SK-N-SH (cell line): ENCODE data around the gene FOXE3. TPM values are rescaled to one million over a fixed set of nuclear protein-coding genes. Genes with fewer than 3 reads are reported as not detected.

Experiments
- CTCF ChIA-PET: fragments of 300-600, 350-600 bp; formaldehyde crosslinking; extraction: SDS; loops from one replicate; lab custom pipeline; 2021; lab: Yijun Ruan, JAX
- POLR2A ChIA-PET: fragments of 350-600 bp; sonication (Branson Sonifier 250); formaldehyde crosslinking; extraction: SDS; loops from one replicate; lab custom pipeline; 2020; ENCODE audit warnings: antibody characterized with exemption, inconsistent platforms; lab: Yijun Ruan, JAX
- DNase-seq: peaks from one replicate; pipeline ENCODE4 v3.0.0; 2012
- H2AFZ ChIP-seq: fragments of 200-600 bp; sonication (generic); 2 replicates; pipeline ENCODE4 v1.8.1; 2016; ENCODE audit warnings: antibody characterized with exemption, mild to moderate bottlenecking, low read depth
- H3F3A ChIP-seq: fragments of 200-600 bp; sonication (generic); replicated peaks from 2 replicates; pipeline ENCODE3; 2016; ENCODE audit warnings: antibody characterized with exemption, mild to moderate bottlenecking; ENCODE audit not compliant: insufficient read depth
- H3K27ac ChIP-seq, 2 experiments: fragments of 200-500 bp in 1 of 2; fragments of 200-600 bp in 1 of 2; sonication (Bioruptor generic) in 1 of 2; sonication (generic), shearing (Covaris generic) in 1 of 2; 2 replicates each; pipeline versions ENCODE4 v1.5.1 to v1.6.1; 2014 to 2016; ENCODE audit warnings: low read depth in 2 of 2, inconsistent platforms in 1 of 2, low read length in 1 of 2, mild to moderate bottlenecking in 1 of 2, mixed read lengths in 1 of 2
- H3K27me3 ChIP-seq: fragments of 200-600 bp; sonication (generic), shearing (Covaris generic); 2 replicates; pipeline ENCODE4 v1.6.1; 2016; ENCODE audit warnings: mixed run types; ENCODE audit not compliant: insufficient read depth
- H3K36me3 ChIP-seq, 2 experiments: fragments of 200-500 bp in 1 of 2; fragments of 200-600 bp in 1 of 2; sonication (Bioruptor generic) in 1 of 2; sonication (generic) in 1 of 2; replicated peaks in 1 of 2; 2 replicates each; pipeline versions ENCODE3 to v1.5.1; 2014 to 2016; ENCODE audit warnings: low read length in 1 of 2, mild to moderate bottlenecking in 1 of 2; ENCODE audit not compliant: insufficient read depth in 2 of 2, control insufficient read depth in 1 of 2
- H3K4me1 ChIP-seq, 2 experiments: fragments of 200-500 bp in 1 of 2; fragments of 200-600 bp in 1 of 2; sonication (Bioruptor generic) in 1 of 2; sonication (generic), shearing (Covaris generic) in 1 of 2; 2 replicates each; pipeline versions ENCODE4 v1.5.1 to v1.6.1; 2014 to 2016; ENCODE audit warnings: low read depth in 1 of 2, low read length in 1 of 2, mixed run types in 1 of 2; ENCODE audit not compliant: insufficient read depth in 2 of 2, control insufficient read depth in 1 of 2
- H3K4me2 ChIP-seq: fragments of 200-600 bp; sonication (generic), shearing (Covaris generic); 2 replicates; pipeline ENCODE4 v1.6.1; 2017; ENCODE audit warnings: mixed run types
- H3K4me3 ChIP-seq, 2 experiments: fragments of 200-500 bp in 1 of 2; fragments of 200-600 bp in 1 of 2; sonication (Bioruptor generic) in 1 of 2; sonication (generic), shearing (Covaris generic) in 1 of 2; 2 replicates each; pipeline versions ENCODE4 v1.5.1 to v1.8.1; 2014 to 2016; ENCODE audit warnings: low read depth in 2 of 2, inconsistent platforms in 1 of 2, low read length in 1 of 2, mild to moderate bottlenecking in 1 of 2, mixed read lengths in 1 of 2, moderate library complexity in 1 of 2
- H3K79me2 ChIP-seq: fragments of 200-600 bp; sonication (generic); 2 replicates; pipeline ENCODE4 v1.8.1; 2017; ENCODE audit warnings: mild to moderate bottlenecking; ENCODE audit not compliant: insufficient read depth
- H3K9ac ChIP-seq: fragments of 200-600 bp; sonication (generic); 2 replicates; pipeline ENCODE4 v1.6.1; 2017; ENCODE audit warnings: mixed run types
- H3K9me2 ChIP-seq: fragments of 200-600 bp; sonication (generic); 2 replicates; pipeline ENCODE4 v1.6.1; 2017; ENCODE audit warnings: mixed run types
- H3K9me3 ChIP-seq: fragments of 200-600 bp; sonication (generic); 2 replicates; pipeline ENCODE4 v1.6.1; 2017; ENCODE audit warnings: mixed run types, mild to moderate bottlenecking, moderate library complexity
- H4K20me1 ChIP-seq: fragments of 200-600 bp; sonication (generic); 2 replicates; pipeline ENCODE4 v1.6.1; 2017; ENCODE audit warnings: mild to moderate bottlenecking, mixed run types; ENCODE audit not compliant: insufficient read depth
- ELF1 ChIP-seq: IDR thresholded peaks from 2 replicates; pipeline ENCODE4 v1.4.0; 2012
- EZH2phosphoT487 ChIP-seq: fragments of 200-600 bp; sonication (generic); IDR thresholded peaks from 2 replicates; pipeline ENCODE4 v1.6.1; 2017; ENCODE audit warnings: low read depth, mixed run types, mild to moderate bottlenecking, antibody characterized with exemption, moderate library complexity, borderline replicate concordance
- FOSL2 ChIP-seq: IDR thresholded peaks from 2 replicates; pipeline ENCODE4 v1.4.0; 2012; ENCODE audit warnings: low read depth, mild to moderate bottlenecking, moderate library complexity, borderline replicate concordance
- FOXJ3 ChIP-seq: sonication (generic); formaldehyde crosslinking; IDR thresholded peaks from 2 replicates; pipeline ENCODE4 v1.5.1; 2020; ENCODE audit warnings: mild to moderate bottlenecking, missing genetic modification reagents
- GABPA ChIP-seq: IDR thresholded peaks from 2 replicates; pipeline ENCODE4 v1.4.0; 2012; ENCODE audit warnings: low read depth, mild to moderate bottlenecking
- GATA2 ChIP-seq: sonication (generic); formaldehyde crosslinking; IDR thresholded peaks from 2 replicates; pipeline ENCODE4 v1.5.0; 2020; ENCODE audit warnings: mild to moderate bottlenecking, missing genetic modification reagents
- MXI1 ChIP-seq: IDR thresholded peaks from 2 replicates; pipeline ENCODE4 v1.6.1; 2012; ENCODE audit warnings: mild to moderate bottlenecking, low read depth, low read length, improper control_type of control experiment
- NFIC ChIP-seq: IDR thresholded peaks from 2 replicates; pipeline ENCODE4 v1.4.0; 2012; ENCODE audit warnings: borderline replicate concordance
- PBX3 ChIP-seq: IDR thresholded peaks from 2 replicates; pipeline ENCODE4; 2012
- POLR2AphosphoS5 ChIP-seq: IDR thresholded peaks from 2 replicates; pipeline ENCODE4 v1.6.1; 2012; ENCODE audit warnings: low read depth, low read length
- RAD21 ChIP-seq: IDR thresholded peaks from 2 replicates; pipeline ENCODE4 v1.6.1; 2012; ENCODE audit warnings: mild to moderate bottlenecking, low read length
- RCOR1 ChIP-seq: fragments of 150-350 bp; IDR thresholded peaks from 2 replicates; pipeline ENCODE4 v1.6.1; 2017; ENCODE audit warnings: antibody characterized with exemption, low read length
- RFX5 ChIP-seq: IDR thresholded peaks from 2 replicates; pipeline ENCODE4 v1.6.1; 2012; ENCODE audit warnings: mild to moderate bottlenecking, improper control_type of control experiment, low read length
- SIN3A ChIP-seq: IDR thresholded peaks from 2 replicates; pipeline ENCODE4 v1.6.1; 2012; ENCODE audit warnings: low read depth, mild to moderate bottlenecking, low read length, moderate library complexity, borderline replicate concordance
- SMC3 ChIP-seq: IDR thresholded peaks from 2 replicates; pipeline ENCODE4 v1.6.1; 2012; ENCODE audit warnings: low read depth, low read length, improper control_type of control experiment
- TEAD4 ChIP-seq: IDR thresholded peaks from 2 replicates; pipeline ENCODE4 v1.4.0; 2012; ENCODE audit warnings: mild to moderate bottlenecking, borderline replicate concordance; ENCODE audit not compliant: insufficient read depth
- YY1 ChIP-seq: IDR thresholded peaks from 2 replicates; pipeline ENCODE4 v1.4.0; 2012; ENCODE audit warnings: low read depth, mild to moderate bottlenecking
- ZBTB33 ChIP-seq: IDR thresholded peaks from 2 replicates; pipeline ENCODE4 v1.4.0; 2012; ENCODE audit warnings: low read depth, borderline replicate concordance
- WGBS: methylation state at CpG from one replicate; pipeline ENCODE4 v1.1.6; 2017; ENCODE audit warnings: low lambda C conversion rate; 5-methylcytosine and 5-hydroxymethylcytosine counted together
- polyA plus RNA-seq, 3 experiments: library from polyadenylated mRNA; depleted of rRNA; stranded (reverse); fragments of >200 nt; gene quantifications; 2 replicates each; pipeline ENCODE4 v1.2.3, GENCODE V29; 2012

FOXE3 gene
- polyA plus RNA-seq, 1 of the 3 experiments (the other 2 are of a cell fraction), result not detected

- Histone ChIP-seq H3K9me2 (no peaks in the 10 kb centered on the region), H3K9me3 (no peaks in the 10 kb centered on the region), H3F3A (no peaks in the 10 kb centered on the region), H3K4me1 (no peaks in the 10 kb centered on the region; a peak in 1 of 4 replicates), H3K4me2 (no peak overlapping the region; the same call in 1 of the 2 replicates), H3K4me3 (no peak overlapping the region), H4K20me1 (no peaks in the 10 kb centered on the region), H3K27me3 (peaks cover 56% of the 10 kb centered on the region), H3K79me2 (no peaks in the 10 kb centered on the region), H3K9ac (no peak overlapping the region), H2AFZ (no peak overlapping the region), H3K36me3 (no peaks in the 10 kb centered on the region), H3K27ac (no peak overlapping the region)
- 0% methylated on average over 2 of the region's 134 CpGs for WGBS
- TF ChIP-seq GATA2 (CRISPR knock-in tag) (no peak), SIN3A (no peak), FOSL2 (no peak), SMC3 (no peak), PBX3 (no peak), EZH2phosphoT487 (no peak), FOXJ3 (CRISPR knock-in tag) (no peak), RFX5 (no peak), NFIC (no peak), ELF1 (no peak), ZBTB33 (no peak), TEAD4 (no peak), YY1 (no peak), MXI1 (no peak), RCOR1 (no peak), GABPA (no peak), RAD21 (no peak), POLR2AphosphoS5 (no peak)
- ChIA-PET POLR2A (no interaction called here), CTCF (interaction anchor here (0.9 to 28.7 kb wide), 6 partner anchors 18 to 300 kb away, joined by 3 to 1422 read pairs (median 24); partner anchors contain the start of gene FOXD2)
- peak; percentile 69 for DNase-seq
Observed at GRCh38 chr1:47416319-47417169, 459 bp downstream of the FOXE3 start.
